OCI-LY3 (cell line): ENCODE data around the gene SDHC.

Experiments used
- H2AFZ ChIP-seq: fragments of 200-600, 300-600 bp; shearing (Covaris generic); 2 replicates; pipeline ENCODE4 v1.6.0; 2014; ENCODE audit warnings: antibody characterized with exemption, low read depth, low read length
- H3K27ac ChIP-seq: fragments of 200-600, 300-600 bp; sonication (generic); 2 replicates; pipeline ENCODE4 v1.5.1; 2014; ENCODE audit warnings: mild to moderate bottlenecking, low read length, moderate library complexity, mixed read lengths
- H3K27me3 ChIP-seq: fragments of 200-600, 300-600 bp; sonication (generic); 2 replicates; pipeline ENCODE4 v1.6.1; 2014; ENCODE audit warnings: low read depth, low read length, mixed read lengths
- H3K36me3 ChIP-seq: fragments of 200-600, 300-600 bp; sonication (generic); replicated peaks from 2 replicates; pipeline ENCODE3; 2014; ENCODE audit warnings: low read depth, low read length, mixed read lengths
- H3K4me1 ChIP-seq: fragments of 300-600, 200-600 bp; sonication (generic); 2 replicates; pipeline ENCODE4 v1.6.1; 2014; ENCODE audit warnings: low read length, mixed read lengths
- H3K4me2 ChIP-seq: fragments of 200-600, 300-600 bp; sonication (generic); 2 replicates; pipeline ENCODE4 v1.6.1; 2014; ENCODE audit warnings: low read length, mixed read lengths
- H3K4me3 ChIP-seq: fragments of 300-600, 200-600 bp; sonication (generic); 2 replicates; pipeline ENCODE4 v1.5.1; 2014; ENCODE audit warnings: antibody characterized with exemption, mild to moderate bottlenecking, low read length, moderate library complexity
- H3K79me2 ChIP-seq: fragments of 300-600, 200-600 bp; shearing (Covaris generic); 2 replicates; pipeline ENCODE4 v1.6.1; 2014; ENCODE audit warnings: mild to moderate bottlenecking, low read length, mixed read lengths
- H3K9ac ChIP-seq: fragments of 300-600, 200-600 bp; shearing (Covaris generic); 2 replicates; pipeline ENCODE4 v1.6.0; 2014; ENCODE audit warnings: mild to moderate bottlenecking, low read length, moderate library complexity
- H3K9me3 ChIP-seq: fragments of 200-600, 300-600 bp; shearing (Covaris generic); 2 replicates; pipeline ENCODE4 v1.6.1; 2014; ENCODE audit warnings: low read length, mixed read lengths; ENCODE audit not compliant: insufficient read depth
- H4K20me1 ChIP-seq: fragments of 200-600, 300-600 bp; sonication (generic); 2 replicates; pipeline ENCODE4 v1.6.1; 2016; ENCODE audit warnings: low read length, mixed read lengths; ENCODE audit not compliant: insufficient read depth
- EZH2phosphoT487 ChIP-seq: fragments of 200-600 bp; shearing (Covaris generic); IDR thresholded peaks from 2 replicates; pipeline ENCODE4 v1.6.1; 2018; ENCODE audit warnings: antibody characterized with exemption, mixed run types, low read depth
- TF ChIP-seq, protein P1 (sequence below): fragments of 200-600, 300-600 bp; sonication (generic); IDR thresholded peaks from 2 replicates; pipeline ENCODE4 v1.5.1; 2014; ENCODE audit warnings: antibody characterized with exemption, low read length, low read depth

The SDHC gene

DNA sequence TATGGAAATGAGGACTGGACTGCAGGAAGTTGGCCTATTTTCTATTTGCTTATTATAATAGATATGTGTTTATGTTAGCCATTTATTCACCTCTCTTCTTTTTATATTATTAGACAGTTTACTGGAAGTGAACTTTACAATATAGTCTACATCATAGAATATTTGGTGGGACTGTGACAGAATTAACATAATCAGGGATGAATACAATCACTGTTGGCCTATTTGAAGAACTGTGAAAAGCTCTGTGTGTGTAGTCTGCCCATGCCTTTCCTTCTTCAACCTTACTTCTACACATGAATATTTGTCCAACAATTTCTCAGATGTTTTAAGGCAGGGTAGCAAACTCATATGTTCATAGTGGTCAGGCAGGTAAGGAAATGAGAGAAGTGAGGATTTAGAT, 16.8 kb upstream of the SDHC start:
- peaks cover 16% of the 10 kb centered on the region for H3K4me1 ChIP-seq

DNA sequence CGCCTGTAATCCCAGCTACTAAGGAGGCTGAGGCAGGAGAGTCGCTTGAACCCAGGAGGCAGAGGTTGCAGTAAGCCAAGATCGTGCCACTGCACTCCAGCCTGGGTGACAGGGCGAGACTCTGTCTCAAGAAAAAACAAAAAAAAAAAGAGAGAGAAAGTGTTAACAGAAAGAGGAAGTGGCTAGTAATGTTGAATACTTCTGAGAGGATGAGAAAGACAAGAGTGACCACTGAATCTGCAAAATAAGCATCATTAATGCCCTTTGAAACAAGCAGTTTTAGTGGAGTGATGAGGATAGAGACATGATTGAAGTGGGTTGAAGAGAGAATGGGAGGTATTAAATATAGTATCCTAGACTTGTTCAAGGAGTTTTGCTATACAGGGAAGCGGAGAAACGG, 16.1 kb upstream of the SDHC start:
- Histone ChIP-seq H3K4me1 (peaks cover 16% of the 10 kb centered on the region), H3K4me2 (peak overlapping the region; percentile 47), H3K9me3 (no peaks in the 10 kb centered on the region)

More for the DNA sequence above, 16.8 kb upstream of the SDHC start:
- Histone ChIP-seq H3K9me3 (no peaks in the 10 kb centered on the region), H3K36me3 (no peaks in the 10 kb centered on the region), H3K4me3 (no peak overlapping the region), H3K27me3 (no peaks in the 10 kb centered on the region), H2AFZ (no peak overlapping the region), H3K4me2 (peak overlapping the region; percentile 1; the same call in 1 of the 2 replicates), H4K20me1 (no peaks in the 10 kb centered on the region), H3K79me2 (no peaks in the 10 kb centered on the region), H3K27ac (no peak overlapping the region), H3K9ac (no peak overlapping the region)
- TF ChIP-seq, protein P1, sequence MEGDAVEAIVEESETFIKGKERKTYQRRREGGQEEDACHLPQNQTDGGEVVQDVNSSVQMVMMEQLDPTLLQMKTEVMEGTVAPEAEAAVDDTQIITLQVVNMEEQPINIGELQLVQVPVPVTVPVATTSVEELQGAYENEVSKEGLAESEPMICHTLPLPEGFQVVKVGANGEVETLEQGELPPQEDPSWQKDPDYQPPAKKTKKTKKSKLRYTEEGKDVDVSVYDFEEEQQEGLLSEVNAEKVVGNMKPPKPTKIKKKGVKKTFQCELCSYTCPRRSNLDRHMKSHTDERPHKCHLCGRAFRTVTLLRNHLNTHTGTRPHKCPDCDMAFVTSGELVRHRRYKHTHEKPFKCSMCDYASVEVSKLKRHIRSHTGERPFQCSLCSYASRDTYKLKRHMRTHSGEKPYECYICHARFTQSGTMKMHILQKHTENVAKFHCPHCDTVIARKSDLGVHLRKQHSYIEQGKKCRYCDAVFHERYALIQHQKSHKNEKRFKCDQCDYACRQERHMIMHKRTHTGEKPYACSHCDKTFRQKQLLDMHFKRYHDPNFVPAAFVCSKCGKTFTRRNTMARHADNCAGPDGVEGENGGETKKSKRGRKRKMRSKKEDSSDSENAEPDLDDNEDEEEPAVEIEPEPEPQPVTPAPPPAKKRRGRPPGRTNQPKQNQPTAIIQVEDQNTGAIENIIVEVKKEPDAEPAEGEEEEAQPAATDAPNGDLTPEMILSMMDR, result no peak

DNA sequence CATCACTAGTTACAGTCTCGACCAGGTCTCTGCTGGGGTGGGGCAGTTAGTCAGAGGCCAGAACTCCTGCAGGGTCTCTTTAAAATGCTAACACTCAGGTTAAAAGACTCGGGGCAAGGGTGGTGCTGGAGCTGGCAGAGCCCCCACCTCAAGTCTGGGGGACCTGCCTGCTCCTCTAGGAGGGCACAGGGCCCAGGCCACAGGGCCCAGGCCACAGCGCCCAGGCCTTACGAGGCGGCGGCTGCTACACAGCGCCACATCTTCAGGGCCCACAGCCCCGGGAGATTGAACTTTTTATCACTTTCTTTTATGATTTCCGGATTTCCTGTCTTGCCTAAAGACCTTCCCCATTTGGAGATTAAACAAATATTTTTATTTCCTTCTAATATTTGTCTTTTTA, 14.8 kb upstream of the SDHC start:
- Histone ChIP-seq H3K9me3 (no peaks in the 10 kb centered on the region), H3K27me3 (no peaks in the 10 kb centered on the region), H4K20me1 (no peaks in the 10 kb centered on the region), H3K9ac (no peak overlapping the region), H3K36me3 (no peaks in the 10 kb centered on the region), H3K4me2 (no peak overlapping the region), H3K27ac (no peak overlapping the region), H3K4me3 (no peak overlapping the region), H3K79me2 (peaks cover 5% of the 10 kb centered on the region; the same call in 1 of the 2 replicates), H2AFZ (no peak overlapping the region), H3K4me1 (peaks cover 18% of the 10 kb centered on the region)
- TF ChIP-seq, protein P1, result no peak
- no peak for TF ChIP-seq EZH2phosphoT487

More for the DNA sequence above, 16.1 kb upstream of the SDHC start:
- H3K4me3 ChIP-seq, result no peak overlapping the region
- no peak for TF ChIP-seq EZH2phosphoT487
- TF ChIP-seq, protein P1, result no peak
- H3K79me2 ChIP-seq, result no peaks in the 10 kb centered on the region
- H3K27ac ChIP-seq, result no peak overlapping the region
- no peaks in the 10 kb centered on the region for H3K27me3 ChIP-seq
- no peak overlapping the region for H2AFZ ChIP-seq
- no peaks in the 10 kb centered on the region for H4K20me1 ChIP-seq
- no peaks in the 10 kb centered on the region for H3K36me3 ChIP-seq
- H3K9ac ChIP-seq, result no peak overlapping the region

DNA sequence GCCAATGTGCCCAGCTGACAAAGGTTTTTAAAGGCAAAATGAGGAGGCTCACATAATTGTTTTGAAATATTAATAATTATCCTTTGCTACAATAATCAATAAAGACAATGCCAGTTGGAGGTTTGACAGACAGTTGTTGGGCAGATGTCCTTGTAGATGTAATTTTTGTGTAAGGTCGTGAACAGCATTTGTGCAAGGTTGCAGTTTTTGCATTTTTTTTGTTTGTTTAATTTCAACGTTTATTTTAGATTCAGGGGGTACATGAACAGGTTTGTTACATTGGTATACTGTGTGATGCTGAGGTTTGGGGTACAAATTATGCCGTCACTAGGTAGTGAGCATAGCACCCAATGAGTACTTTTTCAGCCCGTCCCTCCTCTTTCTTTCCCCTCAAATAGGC, 13.7 kb upstream of the SDHC start:
- no peaks in the 10 kb centered on the region for H3K27me3 ChIP-seq
- H3K9me3 ChIP-seq, result no peaks in the 10 kb centered on the region
- H3K9ac ChIP-seq, result no peak overlapping the region
- no peaks in the 10 kb centered on the region for H3K36me3 ChIP-seq
- H3K4me2 ChIP-seq, result no peak overlapping the region
- TF ChIP-seq, protein P1, result no peak
- TF ChIP-seq EZH2phosphoT487, result no peak
- no peak overlapping the region for H3K4me3 ChIP-seq
- H3K4me1 ChIP-seq, result peaks cover 26% of the 10 kb centered on the region
- no peak overlapping the region for H3K27ac ChIP-seq
- H3K79me2 ChIP-seq, result peaks cover 12% of the 10 kb centered on the region
- H4K20me1 ChIP-seq, result no peaks in the 10 kb centered on the region
- no peak overlapping the region for H2AFZ ChIP-seq
